ENCODE measurements around the gene TRAF5. TPM values are rescaled to one million over a fixed set of nuclear protein-coding genes. Genes with fewer than 3 reads are reported as not detected.
"Not testable (repeated sequence)": the region's sequence is repeated elsewhere in the genome, so short reads cannot be mapped to it uniquely, and the experiment has no call there.

TRAF5 gene
- total RNA-seq, 2 donors from 2014 or later = 56.5 to 78.3 TPM

- Histone ChIP-seq H3K27me3 (ENCODE audit: control insufficient read depth, insufficient read depth, low read length, poor library complexity, severe bottlenecking) (no peaks in the 10 kb centered on the region), H3K9ac (ENCODE audit: extremely low read depth, low read length, poor library complexity, severe bottlenecking) (no peak overlapping the region), H3K4me3 (ENCODE audit: low read length) (no peak overlapping the region), H3K4me1 (ENCODE audit: control insufficient read depth, insufficient read depth, low read length) (no peaks in the 10 kb centered on the region), H3K27ac (ENCODE audit: low read depth, low read length) (no peak overlapping the region), H3K9me3 (ENCODE audit: control insufficient read depth, low read length) (peaks cover 83% of the 10 kb centered on the region), H3K36me3 (ENCODE audit: control insufficient read depth, insufficient read depth, low read length) (peaks cover 62% of the 10 kb centered on the region)
- Mint-ChIP-seq H3K9me3 (peaks cover 66% of the 10 kb centered on the region), H3K4me1 (peaks cover 3% of the 10 kb centered on the region), H3K27ac (no peak overlapping the region), H3K27me3 (ENCODE audit: insufficient read depth) (no peaks in the 10 kb centered on the region), H3K4me3 (no peak overlapping the region), H3K36me3 (ENCODE audit: low read depth) (peaks cover 83% of the 10 kb centered on the region)
- 97 to 100% methylated on average over 2 to 3 of the region's 3 CpGs for WGBS, 2 experiments (ENCODE audit: insufficient coverage in 1 of 2, insufficient read length in 1 of 2)
- DNase-seq = no peak
- TF ChIP-seq CTCF (conservative IDR thresholded peaks at IDR 0.05) = no peak
Observed at GRCh38 chr1:211411639-211412038, 85.0 kb downstream of the TRAF5 start.

GRCh38 chr1:211415700-211416099 lies 89.1 kb downstream of the TRAF5 start:
- Mint-ChIP-seq H3K36me3 (ENCODE audit: low read depth) (peaks cover 51% of the 10 kb centered on the region), H3K4me1 (peaks cover 27% of the 10 kb centered on the region), H3K27me3 (ENCODE audit: insufficient read depth) (no peaks in the 10 kb centered on the region), H3K9me3 (peaks cover 28% of the 10 kb centered on the region), H3K27ac (peak overlapping the region; percentile 92), H3K4me3 (peak overlapping the region; percentile 55)
- WGBS, 2 experiments (ENCODE audit: insufficient coverage in 1 of 2, insufficient read length in 1 of 2) = 86 to 93% methylated on average over 1 to 2 of the region's 2 CpGs
- no peak overlapping the region for H3K27ac ChIP-seq (ENCODE audit: low read depth, low read length)
- DNase-seq = no peak
- H3K9me3 ChIP-seq (ENCODE audit: control insufficient read depth, low read length) = peaks cover 74% of the 10 kb centered on the region
- no peak overlapping the region for H3K9ac ChIP-seq (ENCODE audit: extremely low read depth, low read length, poor library complexity, severe bottlenecking)
- H3K36me3 ChIP-seq (ENCODE audit: control insufficient read depth, insufficient read depth, low read length) = peaks cover 49% of the 10 kb centered on the region
- peak overlapping the region; percentile 45 for H3K4me3 ChIP-seq (ENCODE audit: low read length)
- H3K27me3 ChIP-seq (ENCODE audit: control insufficient read depth, insufficient read depth, low read length, poor library complexity, severe bottlenecking) = no peaks in the 10 kb centered on the region
- TF ChIP-seq CTCF (conservative IDR thresholded peaks at IDR 0.05) = no peak
- peaks cover under 1% of the 10 kb centered on the region for H3K4me1 ChIP-seq (ENCODE audit: control insufficient read depth, insufficient read depth, low read length)

- Mint-ChIP-seq H3K9me3 (peaks cover 27% of the 10 kb centered on the region), H3K4me1 (peaks cover 32% of the 10 kb centered on the region), H3K36me3 (ENCODE audit: low read depth) (peaks cover 49% of the 10 kb centered on the region), H3K27ac (peak overlapping the region; percentile 92), H3K4me3 (peak overlapping the region; percentile 55)
- not testable (repeated sequence) for H3K27ac ChIP-seq (ENCODE audit: low read depth, low read length); H3K27me3 ChIP-seq (ENCODE audit: control insufficient read depth, insufficient read depth, low read length, poor library complexity, severe bottlenecking); H3K9ac ChIP-seq (ENCODE audit: extremely low read depth, low read length, poor library complexity, severe bottlenecking); H3K4me1 ChIP-seq (ENCODE audit: control insufficient read depth, insufficient read depth, low read length); H3K27me3 Mint-ChIP-seq (ENCODE audit: insufficient read depth); H3K4me3 ChIP-seq (ENCODE audit: low read length)
- peak; percentile 53 for TF ChIP-seq CTCF (conservative IDR thresholded peaks at IDR 0.05)
- WGBS, 2 experiments (ENCODE audit: insufficient coverage in 1 of 2, insufficient read length in 1 of 2) = 88% methylated on average over 43 of the region's 43 CpGs; no CpG with 5 or more reads in 1 of the 2 experiments
- H3K36me3 ChIP-seq (ENCODE audit: control insufficient read depth, insufficient read depth, low read length) = peaks cover 45% of the 10 kb centered on the region
- peaks cover 70% of the 10 kb centered on the region for H3K9me3 ChIP-seq (ENCODE audit: control insufficient read depth, low read length)
- peak; percentile 84 for DNase-seq
Observed at GRCh38 chr1:211416246-211416627, 89.6 kb downstream of the TRAF5 start.
